ENCODE results near the gene NEUROD4.
A peak's percentile ranks its signal among the peaks of the same experiment; 100 is the strongest.

NEUROD4 gene

GRCh38 chr12:55058776-55059175, 39.0 kb downstream of the NEUROD4 start:
- no peak for DNase-seq (ENCODE audit: low spot score)

- peak; percentile 82 for DNase-seq (ENCODE audit: low spot score)
Observed at GRCh38 chr12:55060470-55060869, 40.7 kb downstream of the NEUROD4 start.

GRCh38 chr12:55061024-55061423, 41.2 kb downstream of the NEUROD4 start:
- DNase-seq (ENCODE audit: low spot score) = no peak

GRCh38 chr12:55063291-55063690, 43.5 kb downstream of the NEUROD4 start:
- DNase-seq (ENCODE audit: low spot score) = no peak

- no peak for DNase-seq (ENCODE audit: low spot score)
Observed at GRCh38 chr12:55065535-55065934, 45.8 kb downstream of the NEUROD4 start.

- DNase-seq (ENCODE audit: low spot score) = no peak
Observed at GRCh38 chr12:55067701-55068100, 47.9 kb downstream of the NEUROD4 start.

GRCh38 chr12:55068416-55069010, 48.7 kb downstream of the NEUROD4 start:
- peak; percentile 55 for DNase-seq (ENCODE audit: low spot score)

GRCh38 chr12:55072083-55072482, 52.3 kb downstream of the NEUROD4 start:
- peak; percentile 81 for DNase-seq (ENCODE audit: low spot score)

GRCh38 chr12:55073043-55074022, 53.6 kb downstream of the NEUROD4 start:
- peak; percentile 71 for DNase-seq (ENCODE audit: low spot score)

GRCh38 chr12:55074806-55075205, 55.0 kb downstream of the NEUROD4 start:
- DNase-seq (ENCODE audit: low spot score) = no peak
